SIG-M5 treated with dmso at 0.1 percent for 504 hours (cell line): ENCODE results near the gene IKZF3.

Experiments
- DNase-seq: peaks from one replicate; lab custom pipeline; 2025; ENCODE audit not compliant: unreplicated experiment; lab: John Stamatoyannopoulos, UW

Gene IKZF3

DNA sequence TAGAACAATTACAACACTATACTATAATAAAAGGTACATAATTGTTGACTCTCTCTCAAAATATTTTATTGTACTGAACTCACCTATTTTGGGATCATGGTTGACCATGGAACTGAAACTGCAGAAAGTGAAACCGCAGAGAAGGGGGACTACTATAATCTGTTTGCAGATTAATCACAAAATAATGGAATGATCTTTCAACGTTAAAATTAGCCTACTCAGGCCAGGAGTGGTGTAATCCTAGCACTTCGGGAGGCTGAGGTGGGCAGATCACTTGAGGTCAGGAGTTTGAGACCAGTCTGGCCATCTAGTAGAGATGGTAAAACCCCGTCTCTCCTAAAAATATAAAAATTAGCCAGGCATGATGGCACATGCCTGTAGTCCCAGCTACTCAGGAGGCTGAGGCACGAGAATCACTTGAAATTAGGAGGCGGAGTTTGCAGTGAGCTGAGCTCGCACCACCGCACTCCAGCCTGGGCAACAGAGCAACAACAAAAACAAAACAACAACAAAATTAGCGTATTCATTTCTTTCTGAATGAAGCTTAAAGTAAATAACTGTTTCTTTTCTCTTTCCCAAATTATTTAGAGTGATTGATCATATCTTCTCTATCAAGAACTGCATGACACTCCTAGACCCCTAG lies 45.6 kb downstream of the IKZF3 start:
- no peak for DNase-seq

DNA sequence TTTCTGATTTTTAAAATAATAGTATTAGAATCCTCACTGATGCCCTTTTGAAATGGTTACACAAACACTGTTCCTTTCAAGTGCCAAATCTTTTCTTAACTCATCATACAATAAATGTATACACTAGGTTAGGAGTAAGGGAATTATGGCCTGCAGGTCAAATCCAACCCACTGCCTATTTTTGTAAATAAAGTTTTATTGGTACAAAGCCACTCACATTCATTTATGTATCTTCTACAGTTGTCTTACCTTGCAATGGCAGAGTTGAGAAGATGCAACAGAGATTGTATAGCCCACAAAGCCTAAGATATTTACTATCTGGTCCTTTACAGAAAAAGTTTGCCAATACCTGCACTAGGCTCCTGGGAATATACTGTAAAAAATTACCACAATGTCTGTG lies 47.8 kb downstream of the IKZF3 start:
- DNase-seq = no peak

DNA sequence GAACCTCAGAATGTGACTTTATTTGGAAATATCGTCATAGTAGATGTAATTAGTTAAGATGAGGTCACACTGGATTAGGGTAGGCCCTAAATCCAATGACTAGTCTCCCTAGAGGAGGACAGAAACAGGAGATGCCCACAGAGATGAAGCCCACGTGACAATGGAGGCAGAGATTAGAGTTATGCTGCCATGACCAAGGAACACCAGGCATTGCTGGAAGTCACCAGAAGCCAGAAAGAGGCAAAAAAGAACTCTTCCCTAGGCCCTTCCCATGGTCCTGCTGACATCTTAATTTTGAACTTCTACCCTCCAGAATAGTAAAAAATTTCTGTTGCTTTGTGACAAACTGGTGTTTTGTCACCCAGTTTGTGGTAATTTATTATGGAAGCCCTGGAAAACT lies 49.6 kb downstream of the IKZF3 start:
- DNase-seq = no peak

DNA sequence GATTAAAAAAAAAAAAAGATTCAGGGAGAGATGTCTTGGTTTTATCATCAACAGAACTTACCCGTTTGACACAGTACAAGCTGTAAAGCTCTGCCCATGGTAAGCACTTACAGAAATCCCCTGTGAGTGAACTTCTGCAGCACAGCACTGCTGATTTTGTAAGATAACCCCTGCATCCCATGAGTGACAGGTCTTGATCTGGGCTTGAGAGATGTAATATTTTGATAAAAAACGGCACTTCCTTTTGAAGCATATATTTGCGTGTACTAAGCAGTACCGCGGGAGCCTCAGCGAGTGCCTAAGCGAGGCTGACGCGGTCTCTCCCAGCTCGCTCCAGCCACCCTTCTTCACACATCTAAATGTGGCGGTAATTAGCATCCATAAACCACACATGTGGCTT lies 50.5 kb downstream of the IKZF3 start:
- DNase-seq = no peak

DNA sequence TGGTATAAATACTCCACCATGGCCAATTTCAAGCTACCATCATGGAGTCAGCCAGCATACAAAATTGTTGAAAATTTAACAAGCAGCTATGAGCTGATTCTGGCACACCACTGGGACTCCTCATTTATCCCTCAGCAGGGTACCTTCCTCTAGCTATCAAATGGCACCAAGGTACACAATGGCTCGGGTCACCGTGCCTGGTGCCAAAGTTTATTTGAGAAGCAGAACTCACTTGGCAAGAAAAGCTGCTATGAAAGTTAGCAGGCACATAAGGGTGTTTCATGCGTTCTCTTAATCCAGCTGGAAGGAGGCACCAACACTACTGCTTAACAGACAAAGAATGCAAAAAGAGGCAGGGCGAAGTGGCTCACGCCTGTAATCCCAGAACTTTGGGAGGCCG lies 51.6 kb downstream of the IKZF3 start:
- no peak for DNase-seq

DNA sequence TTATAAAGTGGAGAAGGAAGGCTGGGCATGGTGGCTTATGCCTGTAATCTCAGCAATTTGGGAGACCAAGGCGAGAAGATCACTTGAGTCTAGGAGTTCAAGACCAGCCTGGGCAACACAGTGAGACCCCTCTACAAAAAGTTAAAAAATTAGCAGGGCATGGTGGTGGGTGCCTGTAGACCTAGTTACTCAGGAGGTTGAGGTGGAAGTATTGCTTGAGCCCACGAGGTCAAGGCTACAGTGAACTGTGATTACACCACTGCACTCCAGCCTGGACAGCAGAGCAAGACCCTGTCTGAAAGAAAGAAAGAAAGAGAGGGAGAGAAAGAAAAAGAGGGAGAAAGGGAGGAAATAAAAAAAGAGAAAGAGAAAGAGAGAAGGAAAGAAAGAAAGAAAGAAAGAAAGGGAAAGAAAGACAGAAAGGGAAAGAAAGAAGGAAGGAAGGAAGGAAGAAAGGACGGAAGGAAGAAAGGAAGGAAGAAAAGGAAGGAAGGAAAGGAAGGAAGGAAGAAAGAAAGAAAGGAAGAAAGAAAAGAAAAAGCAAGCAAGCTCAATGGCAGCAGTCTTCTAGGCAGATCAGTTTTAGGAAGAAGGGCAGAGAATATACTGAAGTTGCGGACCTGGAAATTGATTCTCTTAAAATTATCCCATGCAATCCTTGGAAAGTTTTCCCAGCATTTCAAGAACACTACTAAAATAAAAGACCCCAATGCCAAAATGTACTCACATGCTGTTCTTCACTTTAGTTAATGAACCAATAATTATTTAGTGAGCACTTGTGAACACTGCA lies 53.0 kb downstream of the IKZF3 start:
- no peak for DNase-seq

DNA sequence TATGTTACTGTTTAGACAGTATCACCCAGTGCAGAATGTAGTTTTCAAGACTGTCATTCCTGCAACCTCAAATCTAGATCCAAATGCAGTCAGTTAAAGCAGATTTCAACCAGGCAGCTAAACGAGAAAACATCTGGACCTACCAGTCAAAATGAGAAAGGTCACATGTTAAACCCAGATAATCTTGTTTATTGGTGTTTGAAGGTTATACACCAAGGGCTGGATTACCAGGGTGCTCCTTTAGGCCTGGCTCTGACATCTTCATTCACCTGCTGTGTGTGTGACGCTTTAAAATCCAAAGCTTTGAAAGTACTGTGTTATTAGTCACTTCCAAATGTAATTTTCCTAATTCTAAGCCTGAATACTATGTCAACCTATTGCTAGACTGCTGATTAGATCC lies 54.9 kb downstream of the IKZF3 start:
- no peak for DNase-seq

DNA sequence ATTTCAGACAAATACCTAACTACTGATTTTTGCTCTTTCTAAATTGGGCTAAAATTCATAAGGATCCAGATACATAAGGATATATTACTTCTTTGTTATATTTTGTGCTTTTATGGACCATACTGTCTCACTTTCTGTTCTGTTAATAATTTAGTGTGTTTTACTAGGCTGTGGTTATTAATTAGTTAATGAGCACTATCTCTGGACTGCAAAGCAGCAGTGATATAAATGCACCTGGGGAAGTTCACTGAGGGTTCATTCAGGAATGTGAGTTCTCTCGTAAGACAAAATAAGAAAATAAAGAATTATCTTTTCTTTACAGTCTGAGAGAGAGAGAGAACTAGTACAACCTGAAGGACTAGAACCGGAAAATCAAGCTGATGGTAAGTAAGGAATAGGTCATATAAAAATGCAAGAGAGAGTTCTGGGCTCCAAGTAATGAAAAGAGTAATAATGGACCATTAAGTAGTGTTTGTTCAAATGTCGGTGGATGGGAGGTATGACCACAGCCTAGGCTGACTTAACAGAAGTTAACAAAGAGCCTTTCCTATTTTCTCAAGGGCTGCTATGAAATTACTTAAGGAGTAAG lies 55.6 kb downstream of the IKZF3 start:
- DNase-seq = no peak

DNA sequence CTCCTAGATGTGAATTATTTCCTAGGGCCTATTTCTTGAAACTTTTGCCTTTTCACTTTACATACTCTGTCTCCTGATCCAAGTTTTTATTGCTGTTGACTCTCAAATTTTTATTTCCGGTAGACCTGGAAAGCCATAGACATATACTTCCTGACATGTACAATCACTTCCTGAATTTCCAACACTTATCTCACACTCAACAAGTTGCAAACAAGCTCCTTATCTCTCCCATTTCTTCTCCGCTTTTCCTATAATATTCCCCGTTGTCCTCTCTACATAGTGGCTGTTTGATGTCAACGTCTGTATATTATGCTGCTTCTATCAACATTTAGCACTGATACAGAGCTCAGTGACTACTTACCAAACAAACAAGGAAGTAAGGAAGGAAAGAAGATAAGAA lies 59.3 kb downstream of the IKZF3 start:
- DNase-seq = no peak

DNA sequence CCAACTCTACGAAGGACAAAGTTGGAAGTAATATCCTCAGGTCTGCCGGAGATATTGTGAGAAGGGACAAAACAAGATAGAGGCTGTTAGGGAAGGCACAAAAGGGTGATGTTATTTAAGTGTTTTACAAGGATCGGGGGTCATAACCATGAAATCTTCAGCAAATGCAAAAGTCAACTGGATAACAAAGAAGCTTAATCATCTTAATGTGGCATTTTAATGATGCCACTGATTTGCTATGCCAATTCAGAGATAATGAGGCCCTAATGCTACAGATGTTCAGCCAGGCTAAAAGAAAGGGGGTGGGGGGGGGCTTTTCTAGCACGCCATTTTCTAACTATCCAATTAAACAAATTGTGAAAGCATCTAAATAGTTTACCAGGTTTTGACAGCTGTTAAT lies 63.1 kb downstream of the IKZF3 start:
- DNase-seq = no peak

DNA sequence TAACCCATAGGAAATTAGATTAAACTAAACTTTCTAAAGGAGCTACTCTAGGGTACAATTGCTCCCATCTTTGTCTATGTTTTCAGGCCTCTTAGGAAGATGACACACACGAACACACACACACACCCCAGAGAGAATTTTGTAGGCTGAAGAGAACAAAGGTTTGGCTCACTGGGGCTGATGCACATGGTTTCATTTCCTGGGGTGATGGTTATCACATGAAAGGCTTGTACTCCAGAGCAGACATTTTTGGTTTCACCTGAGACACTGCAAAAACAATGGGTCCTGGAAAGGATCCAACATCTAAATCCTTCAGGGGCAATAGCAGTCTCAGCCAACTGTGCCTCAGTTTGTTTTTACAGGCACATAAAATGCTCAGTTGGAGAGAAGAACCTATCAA lies 63.6 kb downstream of the IKZF3 start:
- no peak for DNase-seq

DNA sequence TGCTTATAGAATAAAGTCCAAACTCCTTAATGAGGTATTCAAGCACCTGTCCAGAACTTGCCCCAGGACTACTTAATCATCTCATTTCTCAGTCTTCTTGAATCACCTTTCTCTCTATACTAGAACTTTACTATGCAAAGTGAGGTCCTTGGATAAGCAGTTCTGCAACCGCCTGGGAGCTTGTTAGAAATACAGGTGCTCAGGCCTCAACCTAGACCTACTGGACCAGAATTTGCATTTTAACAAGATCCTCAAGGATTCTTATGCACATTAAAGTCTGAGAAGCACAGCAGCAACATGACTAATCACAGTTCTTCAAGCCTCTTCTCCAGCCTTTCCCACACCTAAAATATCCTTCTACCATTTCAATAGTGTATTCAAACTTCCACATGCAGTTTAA lies 64.7 kb downstream of the IKZF3 start:
- DNase-seq = no peak

DNA sequence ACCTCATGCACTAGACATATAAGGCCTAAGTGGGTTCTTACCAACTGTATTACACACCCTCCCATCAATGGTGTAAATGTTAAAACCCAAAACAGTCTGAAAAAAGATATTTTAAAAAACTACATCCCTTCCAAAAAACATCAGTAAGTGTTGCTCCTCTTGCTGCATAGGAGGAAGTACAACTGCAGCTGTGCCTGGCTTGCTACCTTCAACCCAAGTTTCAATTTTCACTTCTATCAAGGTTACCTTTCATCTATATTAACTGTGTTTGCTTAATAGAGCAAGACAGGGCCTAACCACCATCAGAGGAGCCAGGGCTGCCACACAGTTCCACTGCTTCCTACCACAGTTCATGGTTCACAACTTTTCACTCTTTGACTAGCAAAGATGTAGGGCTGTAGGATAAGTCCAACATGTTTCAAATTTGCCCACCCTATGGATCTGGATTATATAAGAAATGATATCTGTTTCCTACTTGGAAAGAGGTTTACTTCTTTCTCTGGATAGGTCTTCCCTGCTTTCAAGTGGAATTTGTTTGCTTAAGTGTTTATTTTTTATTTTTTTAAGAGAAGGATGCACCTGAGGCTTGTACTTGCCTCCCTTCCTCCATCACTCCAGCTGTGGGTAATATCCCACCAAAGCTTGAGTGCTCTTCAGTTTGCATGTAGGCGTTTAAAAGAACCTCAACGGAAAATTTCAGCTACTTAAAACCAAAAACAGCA lies 69.7 kb downstream of the IKZF3 start:
- no peak for DNase-seq

DNA sequence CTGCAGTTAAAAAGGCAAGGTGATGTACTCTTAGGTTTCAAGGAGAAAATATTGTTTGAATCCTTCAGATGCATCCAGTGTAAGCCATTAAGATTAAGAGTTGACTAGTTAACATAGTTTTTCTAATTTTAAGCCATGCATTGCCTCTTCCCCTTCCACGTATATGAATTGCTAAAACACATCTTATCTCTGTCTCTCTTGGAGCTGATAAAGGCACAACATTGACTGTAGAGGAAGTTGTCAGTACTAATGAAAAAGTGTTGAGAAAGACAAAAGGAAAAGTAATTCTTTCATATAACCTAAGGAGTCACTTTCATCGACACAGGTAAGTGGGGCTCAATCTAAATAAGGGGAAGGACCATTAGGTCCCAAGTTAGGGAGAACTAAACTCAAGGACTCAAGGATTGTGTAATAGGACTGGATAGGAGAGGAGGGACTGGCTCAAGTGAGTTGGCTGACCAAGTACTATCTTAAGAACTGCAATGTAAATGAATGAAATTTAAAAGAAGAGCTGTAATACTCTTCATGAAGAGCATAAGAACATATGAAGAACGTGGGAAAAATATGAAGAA lies 70.7 kb downstream of the IKZF3 start:
- DNase-seq = no peak

DNA sequence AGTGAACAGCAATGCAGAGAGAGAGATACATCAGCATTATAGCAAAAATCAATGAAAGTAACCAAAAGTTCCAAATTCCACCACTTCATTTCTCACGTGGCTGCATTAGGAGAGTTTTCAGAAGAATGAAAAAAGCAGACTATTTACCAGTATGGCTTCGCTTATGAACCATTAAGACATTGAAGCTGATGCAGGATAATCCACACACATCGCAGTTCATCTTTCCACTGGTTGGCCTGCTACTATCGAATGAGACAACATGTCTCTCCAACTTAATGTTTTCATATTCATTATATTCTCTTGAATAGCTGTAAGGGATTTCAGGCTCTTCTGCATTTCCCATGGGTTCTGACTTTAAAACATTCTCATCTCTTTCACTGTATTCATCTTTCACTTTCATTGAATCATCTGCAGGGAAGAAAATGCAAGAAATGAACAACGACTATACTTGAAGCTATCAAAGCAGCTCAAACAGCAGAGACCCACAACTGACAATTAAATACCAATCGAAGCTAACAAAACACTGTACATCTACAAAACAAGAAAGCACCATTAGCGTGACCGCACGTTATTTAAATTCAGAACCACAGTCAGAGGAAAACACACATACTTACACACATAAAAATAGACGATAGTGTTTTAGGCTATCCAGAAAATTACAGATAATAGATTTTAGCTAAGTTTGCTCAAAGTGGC lies 71.4 kb downstream of the IKZF3 start:
- no peak for DNase-seq

DNA sequence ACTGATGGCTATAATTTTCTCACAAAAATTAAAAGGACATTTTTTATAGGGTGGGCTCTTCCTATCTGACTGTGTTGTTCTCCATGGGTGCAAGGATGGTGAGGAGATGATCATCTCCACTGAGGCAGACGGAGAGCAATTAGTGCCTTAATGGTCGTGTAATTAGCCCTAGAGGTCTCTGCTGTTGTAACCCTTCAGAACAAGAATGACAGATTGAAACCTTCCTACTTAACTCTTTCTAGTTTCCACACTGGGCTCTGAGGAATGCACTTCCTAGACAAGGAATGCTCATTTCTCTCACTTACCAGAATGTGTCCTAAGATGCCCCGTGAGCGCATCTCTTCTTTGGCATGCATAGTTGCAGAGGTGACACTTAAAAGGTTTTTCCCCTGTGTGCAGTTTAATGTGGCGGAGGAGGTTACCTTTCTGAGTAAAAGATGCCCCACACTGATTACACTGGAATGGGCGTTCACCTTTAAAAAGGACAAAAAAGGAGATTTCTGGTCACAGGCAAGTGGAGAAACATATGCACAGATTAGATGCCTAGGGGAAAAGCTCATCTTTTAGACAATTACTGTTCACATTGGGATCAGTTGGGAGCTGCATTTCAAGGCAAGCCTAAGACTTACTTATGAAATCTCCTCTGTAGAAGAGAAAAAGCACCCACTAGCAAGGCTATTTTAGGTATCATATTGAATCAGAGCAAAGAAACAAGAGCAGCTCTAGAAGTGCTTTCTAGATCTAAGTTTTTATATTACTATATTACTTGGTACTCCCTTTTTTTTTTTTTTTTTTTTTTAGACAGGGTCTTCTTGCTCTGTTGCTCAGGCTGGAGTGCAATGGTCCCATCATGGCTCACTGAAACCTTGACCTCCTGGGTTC lies 72.8 kb downstream of the IKZF3 start:
- DNase-seq = no peak

DNA sequence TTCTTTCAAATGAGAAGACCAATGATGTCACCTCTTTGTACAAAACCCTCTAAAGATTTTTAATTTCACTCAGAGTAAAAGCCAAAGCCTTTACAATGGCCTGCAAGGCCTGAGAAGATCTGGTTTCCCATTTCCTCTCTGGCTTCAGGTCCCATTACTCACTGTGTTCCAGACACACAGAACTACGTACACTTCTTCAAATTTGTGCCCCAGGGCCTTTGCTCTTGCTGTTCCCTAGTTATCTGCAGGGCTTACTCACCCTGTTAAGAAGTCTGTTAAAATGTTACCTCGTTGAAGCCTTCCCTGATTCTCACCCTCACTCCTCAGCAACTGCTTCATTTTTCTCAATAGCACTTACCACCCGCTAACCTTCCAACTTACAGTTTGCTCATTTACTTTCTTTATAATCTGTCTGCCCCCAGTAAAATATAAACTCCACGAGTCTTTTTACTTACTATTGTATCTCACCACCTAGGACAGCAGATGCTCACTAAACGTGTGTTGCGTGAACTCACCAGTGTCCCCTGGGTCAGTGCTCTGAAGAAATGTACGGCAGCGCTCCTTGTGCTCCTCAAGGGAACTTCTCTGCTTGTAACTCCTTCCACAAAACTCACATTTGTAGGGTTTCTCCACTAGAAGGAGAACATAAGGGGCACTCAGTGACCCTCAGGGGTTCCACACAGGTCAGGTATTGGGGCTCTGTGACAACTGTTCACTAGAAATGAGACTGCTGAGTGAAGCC lies 76.2 kb downstream of the IKZF3 start:
- no peak for DNase-seq

DNA sequence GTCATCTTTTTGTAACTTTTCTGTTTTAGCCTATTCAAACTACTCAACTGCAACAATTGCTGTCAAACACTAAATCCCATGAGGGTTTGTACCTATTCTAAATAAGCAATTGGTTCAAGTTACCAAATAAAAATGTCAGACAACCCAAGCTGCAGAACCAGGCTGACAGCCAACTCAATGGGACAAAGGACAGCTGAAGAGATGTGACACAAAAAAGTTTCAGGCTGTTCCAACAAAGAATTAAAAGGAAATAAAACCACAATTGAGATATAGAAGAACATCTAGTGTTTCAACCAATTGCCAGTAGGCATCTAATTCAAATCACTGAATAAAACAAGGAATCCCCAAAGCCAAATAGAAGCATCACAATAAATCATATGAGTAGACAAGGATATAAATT lies 77.1 kb downstream of the IKZF3 start:
- DNase-seq = no peak

DNA sequence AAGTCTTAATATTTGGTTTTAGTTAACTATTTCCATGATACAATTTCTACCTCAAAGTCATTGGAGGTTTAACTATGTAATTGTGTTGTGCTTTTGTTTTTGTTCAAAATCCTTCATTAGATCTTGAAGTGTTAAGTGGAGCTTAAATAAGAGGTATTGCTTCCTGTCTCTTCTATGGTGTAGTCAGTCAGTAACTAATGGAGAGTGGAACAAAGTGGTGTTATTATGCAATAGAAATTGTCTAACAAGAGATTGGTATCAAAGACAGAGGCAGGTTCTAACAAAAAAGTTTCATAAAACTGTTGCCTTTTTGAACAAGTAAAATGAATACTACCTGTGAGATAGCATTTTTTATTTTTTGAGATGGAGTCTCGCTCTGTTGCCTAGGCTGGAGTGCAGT lies 81.1 kb downstream of the IKZF3 start:
- peak; percentile 24 for DNase-seq
